K562 (cell line): ENCODE data around the gene C1orf56. TPM values are rescaled to one million over a fixed set of nuclear protein-coding genes. Genes with fewer than 3 reads are reported as not detected.

Source experiments
- ARID1B ChIP-seq: fragments of 450-650 bp; IDR thresholded peaks from 2 replicates; pipeline ENCODE4 v1.6.1; 2016; ENCODE audit warnings: antibody characterized with exemption, mild to moderate bottlenecking, inconsistent platforms
- CBFA2T3 ChIP-seq: fragments of 450-650 bp; IDR thresholded peaks from 2 replicates; pipeline ENCODE4 v1.6.1; 2017
- CBX3 ChIP-seq, 2 experiments: IDR thresholded peaks; 1 replicate in 1 of 2; 2 replicates in 1 of 2; pipeline ENCODE4 v1.6.1; 2012; ENCODE audit warnings: inconsistent platforms in 2 of 2, low read length in 2 of 2, borderline replicate concordance in 1 of 2, control low read depth in 1 of 2
- CTCFL ChIP-seq: IDR thresholded peaks from 2 replicates; pipeline ENCODE4 v1.6.1; 2011; ENCODE audit warnings: borderline replicate concordance, low read depth, mild to moderate bottlenecking, moderate library complexity, low read length; ENCODE audit not compliant: insufficient read depth, poor library complexity, severe bottlenecking
- E2F3 ChIP-seq: fragments of 250-450 bp; sonication (Bioruptor Pico); IDR thresholded peaks from 2 replicates; pipeline ENCODE4 v1.4.0; 2020; ENCODE audit warnings: mild to moderate bottlenecking
- EP400 ChIP-seq: fragments of 450-650 bp; IDR thresholded peaks from 2 replicates; pipeline ENCODE4 v1.6.1; 2017; ENCODE audit warnings: antibody characterized with exemption, mild to moderate bottlenecking, moderate library complexity
- GABPA ChIP-seq: fragments of 200-800 bp; sonication (Bioruptor generic); conservative IDR thresholded peaks from 2 replicates; pipeline ENCODE4 v1.6.1; 2016; ENCODE audit warnings: low read depth, missing genetic modification characterization, missing compliant biosample characterization
- HDAC3 ChIP-seq: fragments of 450-650 bp; IDR thresholded peaks from 2 replicates; pipeline ENCODE4 v1.6.1; 2018; ENCODE audit warnings: borderline replicate concordance, mild to moderate bottlenecking, moderate library complexity; ENCODE audit not compliant: partially characterized antibody
- HDAC6 ChIP-seq: IDR thresholded peaks from 2 replicates; pipeline ENCODE4 v1.6.1; 2012; ENCODE audit warnings: low read depth, mild to moderate bottlenecking, control low read depth, inconsistent platforms, low read length, moderate library complexity
- MBD2 ChIP-seq: sonication (generic); IDR thresholded peaks from 2 replicates; pipeline ENCODE4 v1.6.1; 2016; ENCODE audit warnings: low read depth, borderline replicate concordance
- MIER1 ChIP-seq: fragments of 450-650 bp; IDR thresholded peaks from 2 replicates; pipeline ENCODE4 v1.6.1; 2016; ENCODE audit warnings: antibody characterized with exemption, mild to moderate bottlenecking, low read depth
- PATZ1 ChIP-seq: fragments of 250-450 bp; sonication (Bioruptor Pico); IDR thresholded peaks from 2 replicates; pipeline ENCODE4 v1.5.0; 2020; ENCODE audit warnings: mild to moderate bottlenecking, borderline replicate concordance
- PHF21A ChIP-seq: fragments of 450-650 bp; IDR thresholded peaks from 2 replicates; pipeline ENCODE4 v1.6.1; 2017; ENCODE audit warnings: low read depth, borderline replicate concordance
- PHF8 ChIP-seq: fragments of 200-600 bp; sonication (generic); IDR thresholded peaks from 2 replicates; pipeline ENCODE4 v1.6.1; 2012; ENCODE audit warnings: mixed run types, mild to moderate bottlenecking, inconsistent platforms, low read length, moderate library complexity, borderline replicate concordance
- SREBF2 ChIP-seq: sonication (generic); formaldehyde crosslinking; IDR thresholded peaks from 2 replicates; pipeline ENCODE4 v1.4.0; 2020; ENCODE audit warnings: mild to moderate bottlenecking, missing genetic modification reagents
- TCF7 ChIP-seq: sonication (generic); IDR thresholded peaks from 2 replicates; pipeline ENCODE4 v1.6.1; 2016; ENCODE audit warnings: antibody characterized with exemption, borderline replicate concordance
- U2AF1 ChIP-seq: fragments of 200-400 bp; formaldehyde crosslinking; optimal IDR thresholded peaks from 2 replicates; pipeline ENCODE3; 2017; ENCODE audit warnings: mild to moderate bottlenecking, low read depth, low read length, moderate library complexity
- YY1 ChIP-seq, 3 experiments: IDR thresholded peaks; 2 replicates each; pipeline ENCODE4 v1.6.1; 2011; ENCODE audit warnings: low read length in 2 of 3, mild to moderate bottlenecking in 2 of 3, moderate library complexity in 2 of 3, borderline replicate concordance in 1 of 3, control low read depth in 1 of 3, low read depth in 1 of 3; ENCODE audit not compliant: insufficient read depth in 3 of 3, insufficient replicate concordance in 2 of 3, control insufficient read depth in 1 of 3, insufficient read length in 1 of 3; ENCODE audit errors: extremely low read depth in 1 of 3
- ZC3H11A ChIP-seq: IDR thresholded peaks from 2 replicates; pipeline ENCODE4 v1.6.1; 2012; ENCODE audit warnings: low read depth, low read length, improper control_type of control experiment
- polyA plus RNA-seq, 8 experiments: library from polyadenylated mRNA; depleted of rRNA in 4 of 8; stranded (reverse) in 5 of 8; unstranded in 3 of 8; fragments of >200 nt; fragmentation: Nextera tagmentation in 2 of 8; fragmentation: Illumina TruSeq in 1 of 8; extraction: Ambion mirVana in 2 of 8; extraction: Trizol in 1 of 8; gene quantifications; 2 replicates each; pipeline versions ENCODE4 v1.2.1 to v1.2.3, GENCODE V29; 2011 to 2014; ENCODE audit warnings: inconsistent platforms in 1 of 8, missing spikeins in 1 of 8
- total RNA-seq, 7 experiments: library from RNA; depleted of rRNA in 6 of 7; stranded (reverse); fragments of >200 nt in 6 of 7; fragmentation: Illumina TruSeq in 2 of 7; extraction: Trizol in 2 of 7; gene quantifications; 2 replicates each; pipeline versions ENCODE4 v1.2.1 to v1.2.3, GENCODE V29; 2011 to 2021; ENCODE audit warnings: low replicate concordance in 1 of 7
- TF ChIP-seq, protein P1 (sequence below): fragments of 250-450 bp; sonication (Bioruptor Pico); IDR thresholded peaks from 2 replicates; pipeline ENCODE4 v1.5.0; 2021; ENCODE audit warnings: mild to moderate bottlenecking, borderline replicate concordance

The C1orf56 gene
- total and polyA plus RNA-seq, 9 of the 15 experiments (the other 6 are each of a cell fraction or from before 2014, with no cell fraction given), result 0.18 to 15.7 (median 1.1) TPM

GRCh38 chr1:151070474-151071276 is 23.1 kb downstream of the C1orf56 start, which contains the start of gene GABPB2 (continued):
- TF ChIP-seq MIER1 (0 out of 2 replicates have a peak, but pooled peaks have one; percentile 19), E2F3 (peak; percentile 96), EP400 (peak; percentile 100), GABPA (peak; percentile 86), SREBF2 (CRISPR knock-in tag) (no peak), HDAC6 (no peak), MBD2 (peak; percentile 58), YY1 (IDR thresholded peaks at IDR 0.05; ENCODE audit: borderline replicate concordance in 1 of 3, control insufficient read depth in 1 of 3, extremely low read depth in 1 of 3, insufficient read depth in 3 of 3, insufficient read length in 1 of 3, insufficient replicate concordance in 2 of 3, low read depth in 1 of 3, low read length in 2 of 3) (peak; percentile 82 to 95 (median 90)), ZC3H11A (no peak), PHF8 (peak; percentile 71), CBX3 (IDR thresholded peaks at IDR 0.05; ENCODE audit: borderline replicate concordance in 1 of 2, low read length in 2 of 2) (peak in 1 of 2 experiments; percentile 81; a peak in 2 of 3 replicates), PATZ1 (no peak), CTCFL (peak; percentile 85), HDAC3 (peak; percentile 88), PHF21A (peak; percentile 92), CBFA2T3 (no peak), TCF7 (0 out of 2 replicates have a peak, but pooled peaks have one; percentile 40), U2AF1 (no peak), ARID1B (peak; percentile 68)
- TF ChIP-seq, protein P1, sequence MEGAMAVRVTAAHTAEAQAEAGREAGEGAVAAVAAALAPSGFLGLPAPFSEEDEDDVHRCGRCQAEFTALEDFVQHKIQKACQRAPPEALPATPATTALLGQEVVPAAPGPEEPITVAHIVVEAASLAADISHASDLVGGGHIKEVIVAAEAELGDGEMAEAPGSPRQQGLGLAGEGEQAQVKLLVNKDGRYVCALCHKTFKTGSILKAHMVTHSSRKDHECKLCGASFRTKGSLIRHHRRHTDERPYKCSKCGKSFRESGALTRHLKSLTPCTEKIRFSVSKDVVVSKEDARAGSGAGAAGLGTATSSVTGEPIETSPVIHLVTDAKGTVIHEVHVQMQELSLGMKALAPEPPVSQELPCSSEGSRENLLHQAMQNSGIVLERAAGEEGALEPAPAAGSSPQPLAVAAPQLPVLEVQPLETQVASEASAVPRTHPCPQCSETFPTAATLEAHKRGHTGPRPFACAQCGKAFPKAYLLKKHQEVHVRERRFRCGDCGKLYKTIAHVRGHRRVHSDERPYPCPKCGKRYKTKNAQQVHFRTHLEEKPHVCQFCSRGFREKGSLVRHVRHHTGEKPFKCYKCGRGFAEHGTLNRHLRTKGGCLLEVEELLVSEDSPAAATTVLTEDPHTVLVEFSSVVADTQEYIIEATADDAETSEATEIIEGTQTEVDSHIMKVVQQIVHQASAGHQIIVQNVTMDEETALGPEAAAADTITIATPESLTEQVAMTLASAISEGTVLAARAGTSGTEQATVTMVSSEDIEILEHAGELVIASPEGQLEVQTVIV, result no peak
